Mesenchymal stem cell (in vitro differentiated cells and primary cell): ENCODE measurements around the gene CAPN15. TPM values are rescaled to one million over a fixed set of nuclear protein-coding genes. Genes with fewer than 3 reads are reported as not detected.
"Not testable (repeated sequence)": the region's sequence is repeated elsewhere in the genome, so short reads cannot be mapped to it uniquely, and the experiment has no call there.

ENCODE experiments used
- DNase-seq: peaks from one replicate; pipeline ENCODE4 v3.0.0-alpha.2; 2013
- H2AFZ ChIP-seq: one replicate; pipeline ENCODE4 v1.6.1; 2013; ENCODE audit warnings: low read depth, mild to moderate bottlenecking, control low read depth, inconsistent platforms, low read length, moderate library complexity
- H2AK5ac ChIP-seq: 2 replicates; pipeline ENCODE4 v1.6.1; 2013; ENCODE audit warnings: low read length, moderate library complexity, mild to moderate bottlenecking, inconsistent platforms; ENCODE audit not compliant: severe bottlenecking
- H2BK120ac ChIP-seq: one replicate; pipeline ENCODE4 v1.6.1; 2013; ENCODE audit warnings: low read depth, mild to moderate bottlenecking, inconsistent platforms, low read length, moderate library complexity
- H2BK12ac ChIP-seq, 2 experiments: one replicate each; pipeline ENCODE4 v1.6.1; 2013; ENCODE audit warnings: inconsistent platforms in 2 of 2, low read length in 2 of 2, mild to moderate bottlenecking in 2 of 2, moderate library complexity in 2 of 2, control low read depth in 1 of 2
- H2BK15ac ChIP-seq: one replicate; pipeline ENCODE4 v1.6.1; 2013; ENCODE audit warnings: mild to moderate bottlenecking, low read depth, inconsistent platforms; ENCODE audit not compliant: poor library complexity, severe bottlenecking
- H2BK5ac ChIP-seq: 2 replicates; pipeline ENCODE4 v1.6.1; 2013; ENCODE audit warnings: low read depth, mild to moderate bottlenecking, low read length, control low read depth, inconsistent platforms; ENCODE audit not compliant: poor library complexity, severe bottlenecking
- H3K14ac ChIP-seq, 2 experiments: one replicate each; pipeline ENCODE4 v1.6.1; 2013; ENCODE audit warnings: inconsistent platforms in 2 of 2, low read length in 2 of 2, control low read depth in 1 of 2, mild to moderate bottlenecking in 1 of 2, moderate library complexity in 1 of 2
- H3K18ac ChIP-seq, 2 experiments: one replicate each; pipeline ENCODE4 v1.6.1; 2013; ENCODE audit warnings: inconsistent platforms in 2 of 2, low read length in 2 of 2, control low read depth in 1 of 2, low read depth in 1 of 2, mild to moderate bottlenecking in 1 of 2
- H3K23ac ChIP-seq, 2 experiments: one replicate each; pipeline ENCODE4 v1.6.1; 2013; ENCODE audit warnings: inconsistent platforms in 2 of 2, low read length in 2 of 2, mild to moderate bottlenecking in 2 of 2, moderate library complexity in 2 of 2, control low read depth in 1 of 2
- H3K27ac ChIP-seq: 2 replicates; pipeline ENCODE4 v1.5.1; 2013; ENCODE audit warnings: mild to moderate bottlenecking, moderate library complexity, low read length, control low read depth, inconsistent platforms; ENCODE audit not compliant: poor library complexity, severe bottlenecking
- H3K27me3 ChIP-seq, 2 experiments: 2 replicates each; pipeline versions ENCODE4 v1.6.1 to v1.7.0; 2013; ENCODE audit warnings: low read length in 2 of 2, mild to moderate bottlenecking in 2 of 2, moderate library complexity in 2 of 2, control low read depth in 1 of 2, inconsistent platforms in 1 of 2; ENCODE audit not compliant: control insufficient read depth in 1 of 2, insufficient read depth in 1 of 2
- H3K36me3 ChIP-seq, 2 experiments: 2 replicates each; pipeline versions ENCODE4 v1.6.1 to v1.7.0; 2013; ENCODE audit warnings: low read length in 2 of 2, control low read depth in 1 of 2, inconsistent platforms in 1 of 2, low read depth in 1 of 2, mild to moderate bottlenecking in 1 of 2; ENCODE audit not compliant: insufficient read depth in 2 of 2, control insufficient read depth in 1 of 2
- H3K4ac ChIP-seq, 2 experiments: one replicate each; pipeline ENCODE4 v1.6.1; 2013; ENCODE audit warnings: inconsistent platforms in 2 of 2, low read length in 2 of 2, mild to moderate bottlenecking in 2 of 2, moderate library complexity in 2 of 2, control low read depth in 1 of 2, low read depth in 1 of 2
- H3K4me1 ChIP-seq: 2 replicates; pipeline ENCODE4 v1.6.1; 2013; ENCODE audit warnings: low read depth, low read length, control low read depth; ENCODE audit not compliant: control insufficient read depth, insufficient read depth
- H3K4me2 ChIP-seq: 2 replicates; pipeline ENCODE4 v1.6.1; 2013; ENCODE audit warnings: low read length, mild to moderate bottlenecking, inconsistent platforms; ENCODE audit not compliant: poor library complexity, severe bottlenecking
- H3K4me3 ChIP-seq, 2 experiments: 2 replicates each; pipeline versions ENCODE4 v1.5.1 to v1.7.0; 2013; ENCODE audit warnings: low read length in 2 of 2, mild to moderate bottlenecking in 2 of 2, control low read depth in 1 of 2, low read depth in 1 of 2; ENCODE audit not compliant: insufficient read depth in 1 of 2
- H3K79me1 ChIP-seq: replicated peaks from 2 replicates; pipeline ENCODE4 v1.6.1; 2013; ENCODE audit warnings: mild to moderate bottlenecking, control low read depth, low read length, inconsistent platforms; ENCODE audit not compliant: poor library complexity, severe bottlenecking
- H3K9ac ChIP-seq: 2 replicates; pipeline ENCODE4 v1.7.0; 2013; ENCODE audit warnings: mild to moderate bottlenecking, low read length, moderate library complexity
- H3K9me3 ChIP-seq: 2 replicates; pipeline ENCODE4 v1.7.0; 2013; ENCODE audit warnings: mild to moderate bottlenecking, low read length; ENCODE audit not compliant: control insufficient read depth
- H4K8ac ChIP-seq: one replicate; pipeline ENCODE4 v1.6.1; 2013; ENCODE audit warnings: inconsistent platforms, mild to moderate bottlenecking, low read length, moderate library complexity
- H4K91ac ChIP-seq: one replicate; pipeline ENCODE4 v1.6.1; 2013; ENCODE audit warnings: mild to moderate bottlenecking, low read length, inconsistent platforms
- WGBS: methylation state at CpG from one replicate; pipeline ENCODE4 v1.1.7; 2013; ENCODE audit warnings: mixed read lengths; 5-methylcytosine and 5-hydroxymethylcytosine counted together
- polyA plus RNA-seq, 2 experiments: library from polyadenylated mRNA; stranded (reverse); fragments of 200-250 nt; gene quantifications; one replicate each; pipeline ENCODE4 v1.2.3, GENCODE V29; 2013

The CAPN15 gene
- 22.1 TPM for polyA plus RNA-seq (2013, experiment 1 of 2)
- polyA plus RNA-seq (2013, experiment 2 of 2): 19.9 TPM

GRCh38 chr16:527015-527903 lies at the start of gene CAPN15:
Gene CAPN15 (plus strand): TSS chr16:527712. CDS start chr16:546839, 19,127 bp downstream.
- peak within 1 kb of the TSS; percentile 94 for H3K9ac ChIP-seq
- H2BK12ac ChIP-seq: peak within 1 kb of the TSS; percentile 74 to 79
- peak within 1 kb of the TSS; percentile 93 for H2BK120ac ChIP-seq
- no peaks in the 10 kb centered on the region for H3K9me3 ChIP-seq
- peaks cover 13 to 42% of the 10 kb centered on the region in 2 experiments for H3K36me3 ChIP-seq
- H3K27ac ChIP-seq: peak within 1 kb of the TSS; percentile 86
- peak within 1 kb of the TSS; percentile 94 for H2BK5ac ChIP-seq
- peak within 1 kb of the TSS; percentile 92 for H2BK15ac ChIP-seq
- H3K18ac ChIP-seq: peak within 1 kb of the TSS; percentile 94 to 98
- peak within 1 kb of the TSS; percentile 92 for H3K4me2 ChIP-seq
- no peaks in the 10 kb centered on the region for H3K27me3 ChIP-seq
- H4K91ac ChIP-seq: peak within 1 kb of the TSS; percentile 94
- H3K14ac ChIP-seq: peak within 1 kb of the TSS in 1 of 2 experiments; percentile 94
- DNase-seq: peak; percentile 90
- H3K4me3 ChIP-seq: peak within 1 kb of the TSS; percentile 85 to 93
- H4K8ac ChIP-seq: peak within 1 kb of the TSS; percentile 86
- WGBS: under 1% methylated on average over 82 of the region's 129 CpGs
- peak within 1 kb of the TSS; percentile 84 to 92 for H3K4ac ChIP-seq
- peaks cover 9% of the 10 kb centered on the region for H3K79me1 ChIP-seq
- H3K23ac ChIP-seq: peak within 1 kb of the TSS; percentile 20 to 84
- H2AK5ac ChIP-seq: no peak within 1 kb of the TSS
- H2AFZ ChIP-seq: peak within 1 kb of the TSS; percentile 63
- H3K4me1 ChIP-seq: peaks cover 53% of the 10 kb centered on the region

GRCh38 chr16:478287-478686 lies 49.2 kb upstream of the CAPN15 start:
- not testable (repeated sequence) for H3K4ac ChIP-seq, H3K9ac ChIP-seq, H3K27ac ChIP-seq, H2BK12ac ChIP-seq, H2BK120ac ChIP-seq, H3K4me3 ChIP-seq, H4K91ac ChIP-seq, H3K4me2 ChIP-seq, H2BK5ac ChIP-seq, H3K27me3 ChIP-seq, H3K14ac ChIP-seq, H2AK5ac ChIP-seq, H3K18ac ChIP-seq, H3K23ac ChIP-seq, H4K8ac ChIP-seq, DNase-seq, H2AFZ ChIP-seq, H3K9me3 ChIP-seq, H2BK15ac ChIP-seq
- Histone ChIP-seq H3K79me1 (peaks cover 17% of the 10 kb centered on the region), H3K36me3 (peaks cover 19 to 20% of the 10 kb centered on the region in 2 experiments), H3K4me1 (peaks cover 36% of the 10 kb centered on the region)
- 95% methylated on average over 10 of the region's 10 CpGs for WGBS

GRCh38 chr16:482468-483185 lies 44.9 kb upstream of the CAPN15 start:
- Histone ChIP-seq H4K8ac (no peak overlapping the region), H4K91ac (peak overlapping the region; percentile 28), H2AFZ (no peak overlapping the region), H2BK120ac (no peak overlapping the region), H2BK15ac (no peak overlapping the region), H2BK5ac (no peak overlapping the region), H3K23ac (no peak overlapping the region), H2AK5ac (no peak overlapping the region), H3K4me3 (no peak overlapping the region), H3K4me2 (no peak overlapping the region), H3K36me3 (peaks cover 20 to 22% of the 10 kb centered on the region in 2 experiments), H3K9me3 (no peaks in the 10 kb centered on the region), H2BK12ac (no peak overlapping the region), H3K4me1 (peaks cover 10% of the 10 kb centered on the region), H3K9ac (no peak overlapping the region), H3K18ac (no peak overlapping the region), H3K4ac (peak overlapping the region in 1 of 2 experiments; percentile 30), H3K79me1 (peaks cover 10% of the 10 kb centered on the region), H3K27me3 (no peaks in the 10 kb centered on the region), H3K27ac (no peak overlapping the region), H3K14ac (peak overlapping the region in 1 of 2 experiments; percentile 36)
- 95% methylated on average over 25 of the region's 31 CpGs for WGBS
- DNase-seq: no peak
